Ectodermal cell (in vitro differentiated cells): Measurements from ENCODE around the gene RS1.

Source experiments
- H3K27ac ChIP-seq: 2 replicates; pipeline ENCODE4 v1.7.0; 2013; ENCODE audit warnings: mild to moderate bottlenecking, low read depth, low read length; ENCODE audit not compliant: insufficient read depth, poor library complexity, severe bottlenecking
- H3K27me3 ChIP-seq: 2 replicates; pipeline ENCODE4 v1.7.0; 2013; ENCODE audit warnings: mild to moderate bottlenecking, low read length; ENCODE audit not compliant: insufficient read depth, control insufficient read depth, poor library complexity, severe bottlenecking
- H3K36me3 ChIP-seq: one replicate; pipeline ENCODE4 v1.7.0; 2013; ENCODE audit warnings: low read length; ENCODE audit not compliant: control insufficient read depth, insufficient read depth
- H3K4me1 ChIP-seq: one replicate; pipeline ENCODE4 v1.7.0; 2013; ENCODE audit warnings: low read length; ENCODE audit not compliant: control insufficient read depth, insufficient read depth
- H3K4me3 ChIP-seq: 2 replicates; pipeline ENCODE4 v1.7.0; 2013; ENCODE audit warnings: low read depth, low read length, control low read depth; ENCODE audit not compliant: insufficient read depth
- H3K9me3 ChIP-seq: 2 replicates; pipeline ENCODE4 v1.7.0; 2013; ENCODE audit warnings: mild to moderate bottlenecking, low read length, moderate library complexity; ENCODE audit not compliant: control insufficient read depth
- whole genome bisulfite sequencing, 2 experiments: methylation state at CpG; one replicate each; pipeline ENCODE4 v1.1.7; 2013; ENCODE audit warnings: missing lambda C conversion rate in 2 of 2; 5-methylcytosine and 5-hydroxymethylcytosine counted together

Gene RS1

DNA sequence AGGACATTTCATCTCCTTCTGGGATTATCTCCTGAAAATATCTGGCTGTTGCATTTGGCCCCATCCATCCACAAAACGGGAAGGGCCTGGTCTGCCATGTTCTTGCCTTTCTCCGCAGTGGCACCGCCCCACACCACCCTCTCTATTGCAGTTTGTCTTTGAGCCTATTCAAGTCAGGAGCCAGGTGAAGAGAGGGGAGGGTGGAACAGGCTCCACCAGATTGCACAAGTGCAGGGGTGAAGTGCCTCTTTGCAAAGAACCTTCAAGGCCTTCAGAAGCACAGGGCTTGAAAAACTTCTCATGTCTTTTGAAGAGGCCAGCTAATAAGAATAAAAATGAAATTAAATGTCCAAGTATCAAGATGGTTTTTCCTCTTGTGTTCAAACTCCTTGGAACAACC, 28.7 kb downstream of the RS1 start:
- WGBS, 2 experiments = 90 to 100% methylated on average over 2 to 3 of the region's 3 CpGs
- no peaks in the 10 kb centered on the region for H3K9me3 ChIP-seq
- H3K27me3 ChIP-seq = no peaks in the 10 kb centered on the region
- H3K36me3 ChIP-seq = no peaks in the 10 kb centered on the region
- H3K27ac ChIP-seq = no peak overlapping the region
- H3K4me3 ChIP-seq = no peak overlapping the region
- H3K4me1 ChIP-seq = no peaks in the 10 kb centered on the region

- H3K27me3 ChIP-seq = no peaks in the 10 kb centered on the region
- no peaks in the 10 kb centered on the region for H3K36me3 ChIP-seq
- H3K27ac ChIP-seq = no peak overlapping the region
- no peaks in the 10 kb centered on the region for H3K4me1 ChIP-seq
- no peaks in the 10 kb centered on the region for H3K9me3 ChIP-seq
- no peak overlapping the region for H3K4me3 ChIP-seq
- 36 to 43% methylated on average over 10 of the region's 10 CpGs for WGBS, 2 experiments
These were observed 31.2 kb downstream of the RS1 start for GRCh38 chrX:18640686-18641085.

DNA sequence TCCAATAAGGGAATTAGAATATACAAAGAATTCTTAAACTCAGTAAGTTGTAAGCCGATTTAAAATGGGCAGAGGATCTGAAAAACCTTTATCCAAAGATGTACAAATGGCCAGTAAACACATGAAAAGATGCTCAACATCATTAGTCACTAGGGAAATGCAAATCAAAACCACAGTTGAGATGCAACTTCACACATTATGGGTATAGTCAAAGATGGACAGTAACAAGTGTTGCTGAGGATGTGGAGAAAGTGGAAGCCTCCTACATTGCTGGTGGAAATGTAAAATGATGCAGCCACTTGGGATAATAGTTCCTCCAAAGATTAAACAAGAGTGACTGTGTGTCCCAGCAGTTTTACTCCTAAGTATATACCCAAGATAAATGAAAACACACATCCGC, 32.6 kb downstream of the RS1 start:
- Histone ChIP-seq H3K4me1 (no peaks in the 10 kb centered on the region), H3K27ac (no peak overlapping the region), H3K9me3 (no peaks in the 10 kb centered on the region), H3K4me3 (no peak overlapping the region), H3K27me3 (no peaks in the 10 kb centered on the region), H3K36me3 (no peaks in the 10 kb centered on the region)
- 83 to 100% methylated on average over 1 to 2 of the region's 2 CpGs for WGBS, 2 experiments

- 100% methylated on average over 1 of the region's 2 CpGs for WGBS, 2 experiments
- Histone ChIP-seq H3K27me3 (no peaks in the 10 kb centered on the region), H3K27ac (no peak overlapping the region), H3K9me3 (no peaks in the 10 kb centered on the region), H3K36me3 (no peaks in the 10 kb centered on the region), H3K4me3 (no peak overlapping the region), H3K4me1 (no peaks in the 10 kb centered on the region)
These were observed 33.5 kb downstream of the RS1 start for GRCh38 chrX:18638398-18638797.

DNA sequence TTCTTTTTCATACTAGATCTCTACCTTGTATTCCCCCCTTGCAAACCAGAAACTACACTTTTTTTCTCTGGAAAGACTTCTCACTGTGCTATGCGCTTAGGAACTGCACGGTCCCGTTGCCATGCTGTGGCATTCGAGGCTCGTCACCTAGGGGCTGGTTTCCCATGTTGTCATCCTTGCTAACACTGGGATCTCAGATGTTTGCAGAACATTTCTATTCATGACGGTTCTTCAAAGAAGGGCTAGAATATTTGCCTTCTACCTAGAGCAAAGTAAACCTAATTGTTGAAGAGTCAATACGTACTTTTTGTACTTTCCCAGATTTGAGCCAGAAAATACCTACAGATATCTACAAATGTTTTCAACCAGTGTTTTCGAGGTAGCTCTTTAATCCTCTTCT, 41.0 kb downstream of the RS1 start:
- Histone ChIP-seq H3K36me3 (no peaks in the 10 kb centered on the region), H3K4me3 (no peak overlapping the region), H3K27me3 (no peaks in the 10 kb centered on the region), H3K27ac (no peak overlapping the region), H3K9me3 (no peaks in the 10 kb centered on the region), H3K4me1 (no peaks in the 10 kb centered on the region)
- WGBS, 2 experiments = 91 to 94% methylated on average over 8 of the region's 8 CpGs

DNA sequence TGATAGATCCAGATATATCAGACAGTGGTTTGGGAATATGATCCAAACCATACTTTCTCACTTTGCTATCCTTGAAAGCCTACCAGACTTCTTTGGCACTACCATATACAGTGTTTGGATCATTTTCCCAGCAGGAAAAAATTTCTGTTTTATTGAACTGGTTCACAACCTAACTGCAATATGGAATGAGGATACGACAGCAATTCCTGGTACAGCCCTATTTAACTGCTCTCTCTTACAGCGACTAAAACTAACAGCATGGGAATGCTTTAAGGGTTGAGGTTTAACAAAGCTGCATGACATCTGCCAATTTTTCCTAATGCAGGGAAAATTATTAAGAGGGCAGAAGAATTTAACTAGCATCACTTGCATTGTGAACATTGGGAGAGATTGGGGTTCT, 47.3 kb downstream of the RS1 start:
- no peak overlapping the region for H3K4me3 ChIP-seq
- no peaks in the 10 kb centered on the region for H3K4me1 ChIP-seq
- WGBS, 2 experiments = 96 to 100% methylated on average over 2 of the region's 2 CpGs
- no peaks in the 10 kb centered on the region for H3K9me3 ChIP-seq
- H3K27me3 ChIP-seq = no peaks in the 10 kb centered on the region
- H3K27ac ChIP-seq = no peak overlapping the region
- no peaks in the 10 kb centered on the region for H3K36me3 ChIP-seq

GRCh38 chrX:18620349-18620748, 51.6 kb downstream of the RS1 start:
- WGBS, 2 experiments = 74 to 76% methylated on average over 7 to 8 of the region's 8 CpGs
- H3K4me3 ChIP-seq = no peak overlapping the region

GRCh38 chrX:18619288-18619687, 52.6 kb downstream of the RS1 start:
- Histone ChIP-seq H3K4me1 (no peaks in the 10 kb centered on the region), H3K36me3 (no peaks in the 10 kb centered on the region), H3K27me3 (no peaks in the 10 kb centered on the region), H3K9me3 (no peaks in the 10 kb centered on the region), H3K4me3 (no peak overlapping the region), H3K27ac (no peak overlapping the region)
- 94 to 100% methylated on average over 2 of the region's 2 CpGs for WGBS, 2 experiments

More at GRCh38 chrX:18620349-18620748, 51.6 kb downstream of the RS1 start:
- H3K36me3 ChIP-seq = no peaks in the 10 kb centered on the region
- H3K4me1 ChIP-seq = no peaks in the 10 kb centered on the region
- H3K27me3 ChIP-seq = no peaks in the 10 kb centered on the region
- no peak overlapping the region for H3K27ac ChIP-seq
- H3K9me3 ChIP-seq = no peaks in the 10 kb centered on the region

GRCh38 chrX:18617407-18617750, 54.5 kb downstream of the RS1 start:
- H3K4me1 ChIP-seq = no peaks in the 10 kb centered on the region
- no peak overlapping the region for H3K4me3 ChIP-seq
- no peaks in the 10 kb centered on the region for H3K27me3 ChIP-seq
- no peaks in the 10 kb centered on the region for H3K9me3 ChIP-seq
- 59 to 79% methylated on average over 5 of the region's 5 CpGs for WGBS, 2 experiments
- H3K27ac ChIP-seq = no peak overlapping the region
- no peaks in the 10 kb centered on the region for H3K36me3 ChIP-seq

DNA sequence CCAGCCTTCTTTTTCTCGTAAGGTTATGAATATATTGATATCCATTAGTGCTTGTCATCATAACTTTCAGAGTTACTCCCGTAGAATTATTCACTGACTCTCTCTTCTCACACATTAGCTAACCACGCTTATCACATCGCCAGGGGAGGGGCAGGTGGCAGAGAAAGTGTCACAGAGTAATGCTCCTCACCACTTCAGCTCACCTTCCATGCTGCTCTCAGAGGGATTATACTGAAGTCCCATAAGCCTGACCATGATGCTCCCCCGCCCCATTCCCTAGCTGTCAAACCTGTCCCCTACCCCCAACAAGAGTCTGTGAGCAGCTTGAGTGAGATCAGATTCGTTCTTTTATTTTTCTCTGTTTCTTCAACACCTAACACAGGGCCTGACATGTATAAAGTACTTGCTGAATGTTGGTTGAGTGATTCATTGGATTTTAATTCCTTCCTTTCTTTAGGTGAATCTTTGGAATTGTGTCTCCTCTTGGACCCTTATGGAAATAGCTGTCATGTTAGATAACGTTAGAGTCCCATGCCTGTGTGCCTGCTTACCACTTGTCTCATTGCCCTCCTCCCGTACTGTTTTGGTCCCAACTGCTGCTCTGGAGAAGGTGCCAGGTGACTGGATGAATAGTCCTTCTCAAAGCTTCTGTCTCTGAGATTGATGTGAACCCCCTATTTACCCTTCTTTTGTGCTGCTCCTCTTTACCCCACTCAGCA, 55.1 kb downstream of the RS1 start:
- Histone ChIP-seq H3K27me3 (no peaks in the 10 kb centered on the region), H3K36me3 (no peaks in the 10 kb centered on the region), H3K4me1 (no peaks in the 10 kb centered on the region), H3K27ac (no peak overlapping the region), H3K9me3 (no peaks in the 10 kb centered on the region), H3K4me3 (no peak overlapping the region)
- WGBS, 2 experiments = 78 to 90% methylated on average over 3 to 7 of the region's 8 CpGs
